GM18868 (cell line): ENCODE measurements around the gene HSPB8.

Source experiments
- ATAC-seq: cut with Tn5 transposase; IDR thresholded peaks from one replicate; pipeline ENCODE4 v1.9.1; 2021; ENCODE audit warnings: mild to moderate bottlenecking, moderate library complexity; ENCODE audit not compliant: unreplicated experiment

The HSPB8 gene, protein sequence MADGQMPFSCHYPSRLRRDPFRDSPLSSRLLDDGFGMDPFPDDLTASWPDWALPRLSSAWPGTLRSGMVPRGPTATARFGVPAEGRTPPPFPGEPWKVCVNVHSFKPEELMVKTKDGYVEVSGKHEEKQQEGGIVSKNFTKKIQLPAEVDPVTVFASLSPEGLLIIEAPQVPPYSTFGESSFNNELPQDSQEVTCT

DNA sequence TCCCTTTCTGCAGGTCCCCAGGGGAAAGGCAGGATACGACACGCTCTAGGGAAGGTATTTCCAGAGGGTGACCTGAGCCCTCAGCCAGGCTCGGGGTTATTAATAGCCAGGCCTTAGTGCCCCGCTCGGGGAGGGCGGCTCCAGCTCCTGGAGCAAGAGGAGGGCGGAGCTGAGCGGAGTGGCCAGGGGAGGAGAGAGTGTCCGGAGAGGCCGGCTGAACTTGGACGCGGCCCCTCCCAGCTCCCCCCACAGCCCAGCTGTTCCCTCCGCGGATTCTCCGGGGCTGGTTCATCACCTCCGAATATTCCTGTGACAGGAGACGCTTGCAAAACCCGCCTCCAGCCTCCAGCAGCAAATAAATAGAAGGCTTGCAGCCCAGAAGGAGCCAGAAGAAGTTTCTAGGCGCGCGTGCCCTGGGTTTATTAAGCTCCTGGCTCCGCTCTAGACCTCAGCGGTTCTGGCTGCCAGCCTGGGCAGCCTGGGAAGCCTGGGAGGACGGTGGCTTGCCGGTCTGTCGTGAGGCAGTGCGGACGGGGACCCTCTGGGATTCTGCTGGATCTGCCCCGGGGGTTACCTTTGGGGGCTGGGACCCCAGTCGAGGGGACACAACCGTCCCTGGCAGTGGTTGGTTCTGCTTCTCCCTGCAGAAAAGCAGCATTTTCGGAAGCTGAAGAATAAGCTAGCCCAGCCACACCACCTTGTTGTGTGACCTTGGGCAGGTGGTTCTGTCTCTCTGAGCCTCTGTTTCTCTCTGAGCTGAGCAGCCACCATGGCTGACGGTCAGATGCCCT is at the start of gene HSPB8:
TSS of gene HSPB8 (plus strand) at position 388 of the 791 bp plus-strand sequence. CDS start at position 770, 382 bp downstream.
- no peak for ATAC-seq

DNA sequence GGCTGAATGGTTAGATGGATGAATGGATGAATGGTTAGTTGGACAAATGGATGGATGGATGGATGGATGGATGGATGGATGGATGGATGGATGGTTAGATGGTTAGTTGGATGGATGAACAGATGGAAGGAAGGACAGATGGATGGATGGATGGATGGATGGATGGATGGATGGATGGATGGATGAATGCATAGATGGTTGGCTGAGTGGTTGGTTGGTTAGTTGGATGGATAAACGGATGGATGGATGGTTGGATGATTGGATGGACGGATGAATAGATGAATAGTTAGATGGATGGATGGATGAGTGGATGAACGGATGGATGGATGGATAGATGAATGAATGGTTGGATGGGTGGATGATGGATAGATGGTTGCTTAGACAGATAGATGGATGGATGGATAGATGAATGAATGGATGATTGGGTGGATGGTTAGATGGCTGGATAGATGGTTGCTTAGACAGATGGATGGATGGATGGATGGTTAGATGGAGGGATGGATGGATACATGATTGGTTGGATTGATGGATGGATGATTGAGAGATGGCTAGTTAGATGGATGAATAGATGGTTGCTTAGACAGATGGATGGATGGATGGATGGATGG is 48.8 kb upstream of the HSPB8 start:
- ATAC-seq, result no peak

DNA sequence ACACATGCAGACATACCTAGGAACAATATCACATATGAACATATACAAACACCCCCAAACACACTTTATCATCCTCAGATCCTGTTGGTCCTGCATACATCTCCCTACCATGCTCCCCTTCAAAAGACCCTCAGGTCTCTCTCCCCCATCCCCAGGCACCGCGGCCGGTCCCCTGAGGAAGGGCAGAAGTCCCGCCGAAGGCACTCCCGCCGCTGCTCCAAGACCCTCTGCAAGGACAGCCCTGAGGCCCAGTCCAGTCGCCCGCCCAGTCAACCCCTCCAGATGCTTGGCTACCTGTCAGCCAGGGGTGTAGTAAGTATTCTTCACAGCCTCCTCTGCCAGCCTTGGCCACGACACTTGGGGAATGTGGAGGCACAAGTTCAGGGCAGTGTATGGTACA is 48.2 kb upstream of the HSPB8 start:
- no peak for ATAC-seq

DNA sequence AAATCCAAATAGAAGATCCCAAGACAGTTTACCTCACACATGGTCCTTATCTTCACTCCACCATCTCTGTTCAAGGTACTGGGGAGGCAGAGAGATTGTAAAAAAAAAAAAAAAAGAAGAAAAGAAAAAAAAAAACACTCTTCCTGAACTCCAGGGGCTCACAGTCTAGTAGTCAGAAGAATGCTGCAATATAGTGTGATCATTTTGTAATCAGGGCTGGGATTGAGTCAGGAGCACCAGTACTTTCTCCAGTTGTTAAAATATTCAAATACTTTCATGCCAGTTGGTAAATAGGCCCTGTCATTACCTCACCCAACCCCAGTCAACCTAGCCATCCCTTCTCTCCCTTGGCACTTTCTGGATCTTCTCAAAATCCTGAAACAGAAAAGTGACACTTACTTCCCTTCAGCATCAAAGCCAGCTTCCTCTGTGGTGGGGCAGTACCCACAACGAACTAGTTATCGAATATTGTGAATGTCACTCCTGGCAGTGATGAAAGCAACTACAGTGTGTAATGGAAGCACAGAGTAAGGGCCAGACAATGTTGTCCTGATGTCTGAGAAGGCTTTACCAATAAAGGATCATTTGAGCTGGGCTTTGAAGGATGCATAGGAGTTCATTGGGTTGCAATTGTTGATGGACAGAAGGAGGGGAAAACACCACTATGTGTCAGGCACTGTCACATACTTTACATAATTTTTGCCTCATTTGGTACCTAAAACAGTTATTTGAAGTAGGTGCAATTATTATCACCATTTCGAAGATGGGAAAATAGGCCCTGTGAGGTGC is 44.3 kb upstream of the HSPB8 start:
- no peak for ATAC-seq

DNA sequence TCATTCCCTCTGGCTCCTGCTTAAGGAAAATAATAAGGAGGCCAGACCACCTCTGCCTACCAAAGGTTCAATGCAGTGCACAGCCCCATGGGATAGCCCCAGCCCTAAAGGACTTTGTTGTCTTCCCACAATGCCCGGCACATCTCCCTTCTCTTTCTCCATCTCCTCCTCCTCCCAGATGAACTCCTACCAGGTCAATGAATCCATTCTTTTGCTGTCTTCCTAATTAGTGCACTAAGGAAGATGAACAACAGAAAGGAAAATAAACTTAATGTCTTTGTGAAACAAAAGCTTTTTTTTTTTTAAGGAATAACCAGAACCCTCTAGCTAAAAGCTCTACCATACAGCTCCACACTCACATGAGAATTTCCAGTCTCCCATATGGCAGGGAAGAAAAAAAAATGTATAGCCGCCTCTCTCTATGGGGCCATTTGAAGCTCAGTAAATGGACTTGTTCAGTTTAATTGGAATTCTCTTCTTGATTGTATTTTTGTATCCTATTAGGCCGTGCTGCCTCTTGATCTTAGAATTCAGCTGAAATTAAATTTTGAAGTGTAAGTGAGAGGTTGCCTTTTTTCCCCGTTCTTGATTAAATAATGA is 41.8 kb upstream of the HSPB8 start:
- no peak for ATAC-seq

DNA sequence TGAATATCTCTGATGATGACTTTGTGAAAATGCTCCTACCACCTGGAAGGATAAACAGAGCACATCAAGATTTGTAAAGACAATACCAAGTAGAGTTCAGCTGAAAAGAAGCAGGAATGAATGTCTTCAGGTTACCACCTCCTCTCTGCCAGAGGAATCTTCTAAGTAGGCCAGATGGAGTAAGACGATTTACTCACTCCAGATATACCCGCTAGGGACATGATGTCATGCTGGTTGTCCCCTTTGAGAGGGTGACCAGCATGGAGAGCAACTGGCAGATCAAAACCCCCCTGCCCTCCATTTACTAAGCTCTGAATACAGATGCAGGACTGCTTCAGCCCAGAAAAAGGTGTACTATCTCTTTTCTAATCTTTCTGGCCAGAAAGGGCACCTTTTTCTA is 39.3 kb upstream of the HSPB8 start:
- ATAC-seq, result no peak

DNA sequence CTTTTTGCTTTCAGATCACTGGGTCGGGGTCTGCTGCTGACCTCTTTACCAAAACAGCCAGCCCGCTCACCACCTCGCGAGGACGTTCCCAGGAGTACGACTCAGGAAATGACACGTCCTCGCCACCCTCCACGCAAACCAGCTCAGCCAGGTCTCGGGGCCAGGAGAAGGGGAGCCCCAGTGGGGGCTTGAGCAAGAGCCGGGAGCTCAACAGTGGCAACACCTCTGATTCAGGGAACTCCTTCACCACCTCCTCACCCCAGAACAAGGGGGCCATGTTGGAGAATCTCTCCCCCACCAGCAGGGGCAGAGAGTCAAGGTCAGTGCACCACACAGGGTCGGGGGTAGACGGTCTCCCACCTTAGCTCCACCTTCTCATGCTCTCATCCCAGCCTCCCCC is 33.4 kb upstream of the HSPB8 start:
- ATAC-seq, result no peak

DNA sequence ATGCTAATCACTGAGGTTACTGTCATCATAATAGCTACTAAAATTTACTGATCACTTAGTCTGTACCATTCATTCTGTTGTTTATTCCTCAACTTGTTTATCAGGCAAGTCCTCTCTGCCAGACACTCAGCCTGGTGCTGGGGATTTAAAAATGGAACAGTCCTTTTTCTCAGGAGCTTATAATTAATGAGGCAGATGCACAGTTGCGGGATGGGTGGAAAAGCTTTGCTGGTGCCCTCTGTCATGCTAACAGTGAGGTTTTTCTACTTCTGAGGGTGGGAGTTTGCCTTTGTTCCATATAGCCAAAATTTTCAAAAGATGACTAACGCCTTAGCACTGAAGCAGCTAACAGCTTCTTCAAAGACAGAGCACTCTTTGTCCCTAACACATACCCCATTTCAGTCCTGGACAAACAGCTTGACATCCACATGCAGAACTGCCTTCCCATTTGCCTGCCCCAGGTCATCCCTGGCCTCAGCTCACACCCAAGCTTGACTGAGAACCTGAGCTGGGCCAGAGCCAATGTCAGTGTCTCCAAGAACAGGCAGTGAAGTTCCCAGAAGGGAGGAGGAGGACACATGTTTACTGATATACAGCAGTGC is 30.8 kb upstream of the HSPB8 start:
- no peak for ATAC-seq

DNA sequence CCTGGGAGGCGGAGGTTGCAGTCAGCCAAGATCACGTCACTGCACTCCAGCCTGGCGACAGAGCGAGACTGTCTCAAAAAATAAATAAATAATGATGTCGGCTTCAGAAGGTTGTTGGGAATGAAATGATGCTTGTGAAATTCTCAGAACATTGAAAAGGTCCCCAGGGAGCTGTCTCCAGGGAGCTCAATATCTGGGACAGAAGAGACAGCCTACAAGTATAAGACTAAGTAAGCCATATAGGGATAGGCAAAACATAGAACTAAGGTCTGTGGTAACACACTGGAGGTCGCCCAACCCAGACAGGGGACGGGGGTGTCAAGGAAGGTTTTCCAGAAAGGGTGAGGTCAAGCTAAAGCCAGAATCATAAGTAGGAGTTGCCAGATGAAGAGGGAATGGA is 29.5 kb upstream of the HSPB8 start:
- no peak for ATAC-seq

DNA sequence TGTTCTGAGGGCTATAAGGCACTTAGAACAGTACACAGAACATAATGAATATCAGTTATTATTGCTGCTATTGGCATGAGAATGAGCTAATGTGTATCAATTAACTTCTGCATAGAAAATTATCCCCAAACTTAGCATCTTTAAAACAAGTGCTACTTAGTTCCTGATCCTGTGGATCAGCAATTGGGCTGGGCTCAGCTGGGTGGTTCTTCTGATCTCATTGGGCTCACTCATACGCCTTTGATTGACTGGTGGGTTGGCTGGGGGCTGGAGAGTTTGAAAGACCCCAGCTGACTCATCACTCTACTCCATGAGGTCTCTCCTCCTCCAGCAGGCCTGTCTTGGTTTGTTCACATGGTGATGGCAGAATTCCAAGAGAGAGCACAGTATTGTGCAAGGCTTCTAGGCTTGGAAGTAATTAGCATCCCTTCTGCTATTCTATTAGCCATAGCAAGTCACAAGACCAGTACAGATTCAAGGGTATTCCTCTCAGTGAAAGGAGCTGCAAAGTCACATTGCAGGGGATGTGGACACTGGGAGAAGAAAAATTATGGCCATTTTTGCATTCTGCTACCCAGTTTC is 27.2 kb upstream of the HSPB8 start:
- ATAC-seq, result no peak

DNA sequence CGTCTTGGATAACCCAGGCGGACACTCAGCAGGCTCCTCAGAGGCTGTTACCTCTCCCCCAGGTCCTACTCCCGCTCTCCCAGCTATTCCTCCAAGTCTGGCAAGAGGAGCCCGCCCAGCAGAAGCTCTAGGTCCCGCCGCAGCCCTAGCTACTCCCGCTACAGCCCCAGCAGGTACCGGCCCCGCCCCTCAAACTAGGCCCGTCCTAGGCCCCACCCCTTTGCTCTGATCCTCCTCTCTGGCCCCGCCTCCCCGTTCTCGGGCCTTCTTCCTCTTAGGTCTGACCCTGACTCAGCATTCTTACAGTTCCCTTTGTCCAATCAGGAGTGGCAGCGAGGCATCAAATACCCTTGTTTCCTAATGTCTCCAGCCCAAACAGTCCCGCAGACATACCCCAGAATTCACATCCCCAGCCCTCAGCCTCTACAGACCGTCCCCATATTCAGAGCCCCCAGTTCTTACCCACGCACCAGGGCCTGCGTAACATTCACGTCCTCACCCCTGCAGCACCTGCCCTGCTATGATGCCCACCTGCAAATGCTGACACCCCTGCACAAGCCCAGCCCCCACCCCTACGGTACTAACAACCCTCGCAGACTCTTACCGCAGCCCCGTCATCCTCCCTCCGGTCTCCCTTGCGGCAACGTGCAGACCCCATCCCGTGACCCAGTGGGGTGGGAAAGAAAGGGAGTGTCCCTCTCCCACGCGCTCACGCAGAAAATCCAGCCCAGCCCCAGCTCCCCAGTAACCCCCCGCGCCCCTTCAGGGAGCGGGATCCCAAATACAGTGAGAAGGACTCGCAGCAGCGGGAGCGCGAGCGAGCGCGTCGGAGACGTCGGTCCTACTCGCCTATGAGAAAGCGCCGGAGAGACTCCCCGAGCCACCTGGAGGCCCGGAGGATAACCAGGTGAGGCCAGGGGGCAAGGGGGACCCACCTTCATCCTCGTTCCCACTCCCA is 25.0 kb upstream of the HSPB8 start:
- ATAC-seq, result no peak

DNA sequence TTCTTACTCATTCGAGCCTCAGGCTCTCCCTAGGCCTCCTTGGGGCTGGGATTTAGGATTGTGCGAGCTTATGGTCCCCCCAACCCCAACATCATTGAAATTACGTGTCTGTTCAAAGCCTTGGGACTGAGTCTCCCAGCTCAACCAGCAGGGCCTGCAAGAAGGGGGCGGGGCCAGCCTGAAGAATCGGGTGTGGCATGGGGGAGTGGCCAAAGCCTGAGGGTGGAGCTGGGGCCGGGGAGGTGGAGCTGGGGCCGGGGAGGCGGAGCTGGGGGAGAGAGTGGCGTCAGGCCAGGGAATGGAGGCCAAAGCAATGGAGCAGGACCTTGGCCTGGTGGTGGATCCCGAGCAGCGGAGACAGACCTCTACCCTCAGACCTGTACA is 24.3 kb upstream of the HSPB8 start:
- ATAC-seq, result no peak

DNA sequence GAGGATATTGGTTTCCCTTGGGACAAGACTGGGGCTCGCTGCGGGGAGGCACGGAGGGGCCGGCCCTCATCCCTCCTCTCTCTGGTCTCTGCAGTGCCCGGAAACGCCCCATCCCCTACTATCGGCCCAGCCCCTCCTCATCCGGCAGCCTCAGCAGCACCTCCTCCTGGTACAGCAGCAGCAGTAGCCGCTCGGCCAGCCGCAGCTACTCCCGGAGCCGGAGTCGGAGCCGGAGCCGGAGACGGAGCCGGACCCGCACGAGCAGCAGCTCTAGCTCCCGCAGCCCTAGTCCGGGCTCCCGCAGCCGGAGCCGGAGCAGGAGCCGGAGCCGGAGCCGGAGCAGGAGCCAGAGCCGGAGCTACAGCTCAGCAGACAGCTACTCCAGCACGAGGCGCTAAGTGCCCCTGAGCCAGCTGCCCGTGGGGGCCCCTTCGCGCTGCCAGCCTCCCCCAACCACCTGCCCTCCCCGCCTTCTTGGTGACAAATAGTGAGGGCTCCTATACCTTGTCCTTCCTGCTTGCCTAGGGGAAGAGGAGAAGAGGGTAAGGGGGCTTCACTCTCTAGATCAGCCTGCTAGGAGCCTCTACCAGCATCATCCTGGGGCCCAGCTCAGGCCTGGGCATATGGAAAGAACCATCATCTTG is 22.2 kb upstream of the HSPB8 start:
- no peak for ATAC-seq

DNA sequence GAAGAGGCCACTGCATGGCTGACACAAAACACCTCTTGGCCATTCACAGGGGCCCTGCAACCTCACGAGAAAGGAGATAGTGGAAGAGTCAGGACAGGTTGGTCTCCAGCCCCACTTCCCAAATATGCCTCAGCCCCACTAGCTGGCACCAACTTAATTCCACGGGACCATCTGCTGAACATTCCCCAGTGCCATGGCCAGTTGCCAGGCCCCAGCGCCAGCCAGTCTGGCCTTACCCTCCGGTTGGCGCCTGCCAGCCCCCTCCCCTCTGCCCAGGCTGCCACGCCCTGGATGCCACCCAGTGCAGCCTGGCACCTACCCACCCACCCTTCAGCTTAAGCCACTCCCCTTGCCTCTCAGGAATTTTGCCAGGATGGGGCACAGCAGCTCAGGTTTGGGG is 21.2 kb upstream of the HSPB8 start:
- ATAC-seq, result no peak

DNA sequence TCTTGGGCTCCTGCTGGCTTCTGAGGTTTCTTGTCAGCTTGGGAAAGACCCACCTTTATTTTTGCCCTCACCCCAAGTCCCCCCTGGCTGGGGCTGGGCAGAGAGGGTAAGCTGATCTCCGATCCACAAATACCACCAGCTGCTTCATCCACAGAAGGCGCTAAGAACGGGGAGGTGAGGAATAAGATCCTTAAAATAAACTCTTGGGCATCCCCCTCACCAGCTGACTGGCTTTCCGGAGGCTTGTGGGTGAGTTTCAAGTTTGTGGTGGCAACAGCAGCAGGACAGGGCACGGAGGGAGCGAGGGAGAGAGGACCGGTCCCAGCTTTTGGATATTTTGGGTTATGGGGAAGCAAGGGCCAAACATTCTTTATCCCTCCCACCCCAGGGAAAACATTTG is 20.8 kb upstream of the HSPB8 start:
- ATAC-seq, result no peak

DNA sequence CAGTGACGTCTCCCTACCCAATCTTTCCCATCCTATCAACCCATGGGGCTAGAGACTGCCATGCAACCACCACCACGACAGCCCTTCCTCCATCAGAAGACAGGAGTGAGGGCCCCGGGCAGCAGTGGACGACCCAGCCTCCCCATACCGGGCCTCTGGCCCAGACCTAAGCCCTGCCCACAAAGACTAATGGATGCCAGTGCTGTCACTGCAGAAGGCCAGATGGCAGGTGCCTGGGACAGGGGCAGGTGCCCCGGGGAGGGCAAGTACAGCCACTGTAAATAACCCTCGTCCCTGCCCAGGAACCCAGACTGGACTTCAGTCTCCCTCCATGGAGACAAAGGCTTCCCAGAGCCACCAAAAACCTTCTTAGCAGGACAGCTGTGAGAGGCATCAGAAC is 20.3 kb upstream of the HSPB8 start:
- no peak for ATAC-seq

DNA sequence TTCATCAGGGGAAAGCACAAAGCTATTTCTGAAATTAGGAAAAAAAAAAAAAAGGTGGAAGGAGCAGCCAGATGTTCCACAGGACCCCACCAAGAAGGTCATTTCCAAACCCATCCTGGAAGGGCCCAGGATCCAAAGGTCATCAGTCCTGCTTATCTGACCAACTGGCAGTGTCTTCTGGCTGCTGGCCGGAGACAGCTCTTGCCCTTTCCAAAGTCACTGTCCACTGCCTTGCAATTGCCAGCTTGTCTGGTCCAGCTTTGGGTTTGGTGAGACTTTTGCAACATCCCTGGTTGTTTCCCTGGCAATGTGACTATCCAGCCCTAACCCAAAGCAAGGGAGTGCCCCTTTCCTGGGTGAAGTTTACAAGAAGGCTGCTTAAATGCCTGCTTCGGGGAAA is 18.9 kb upstream of the HSPB8 start:
- no peak for ATAC-seq

DNA sequence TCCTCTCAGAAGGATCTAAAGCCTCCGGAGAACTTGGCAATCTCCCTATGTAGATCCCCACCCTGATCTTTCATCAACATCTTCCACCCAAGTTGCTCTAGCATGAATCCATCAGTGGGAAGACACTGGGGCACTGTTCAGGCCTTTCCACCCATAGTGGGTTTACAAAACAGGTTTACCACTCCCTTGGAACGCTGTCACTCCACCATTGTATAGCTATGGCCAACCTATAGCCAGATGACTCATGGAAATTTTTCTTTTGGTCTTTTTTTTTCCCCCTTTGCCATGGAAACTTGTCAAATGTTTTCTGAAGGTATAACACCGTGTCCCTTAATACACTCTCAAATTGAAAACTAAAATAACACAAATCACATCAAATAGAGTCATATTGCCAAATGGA is 10.8 kb upstream of the HSPB8 start:
- ATAC-seq, result no peak

DNA sequence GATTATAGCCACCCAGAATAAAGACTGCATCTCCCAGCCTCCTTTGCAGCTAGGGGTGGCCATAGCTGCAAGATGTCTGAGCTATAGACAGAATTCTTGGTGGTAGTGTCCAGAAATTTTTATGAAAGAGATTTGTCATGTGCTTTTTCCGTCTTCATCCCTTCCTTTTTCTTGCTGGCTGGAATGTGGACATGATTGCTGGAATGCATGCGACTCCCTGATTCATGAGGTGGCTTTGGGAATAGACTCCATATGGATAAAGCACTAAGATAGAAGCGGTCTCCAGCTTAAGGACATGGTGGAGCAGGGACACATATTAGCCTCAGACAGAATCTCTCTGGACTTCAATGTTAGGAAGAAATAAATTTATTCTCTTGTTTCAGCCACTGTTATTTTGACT is 10.0 kb upstream of the HSPB8 start:
- ATAC-seq, result no peak
